HG03575 (cell line): Measurements from ENCODE around the gene INHBE.
A peak's percentile ranks its signal among the peaks of the same experiment; 100 is the strongest.

Experiments
- ATAC-seq: cut with Tn5 transposase; IDR thresholded peaks from one replicate; pipeline ENCODE4 v1.9.1; 2021; ENCODE audit not compliant: unreplicated experiment, insufficient number of reproducible peaks, low FRiP score; ENCODE audit errors: extremely low read depth

Gene INHBE

GRCh38 chr12:57471661-57472060 lies 16.6 kb downstream of the INHBE start:
- ATAC-seq, result no peak

- ATAC-seq, result no peak
Measured at GRCh38 chr12:57472391-57472790, 17.3 kb downstream of the INHBE start.

- no peak for ATAC-seq
Measured at GRCh38 chr12:57473392-57473791, 18.3 kb downstream of the INHBE start.

- no peak for ATAC-seq
Measured at GRCh38 chr12:57473886-57474285, 18.8 kb downstream of the INHBE start.

GRCh38 chr12:57474430-57474829 lies 19.3 kb downstream of the INHBE start:
- ATAC-seq, result no peak

GRCh38 chr12:57474862-57475261 lies 19.8 kb downstream of the INHBE start:
- no peak for ATAC-seq

GRCh38 chr12:57475271-57476161 lies 20.4 kb downstream of the INHBE start:
- no peak for ATAC-seq

GRCh38 chr12:57476162-57476992 lies 21.3 kb downstream of the INHBE start:
- no peak for ATAC-seq

- ATAC-seq, result no peak
Measured at GRCh38 chr12:57476993-57477709, 22.0 kb downstream of the INHBE start.

GRCh38 chr12:57477710-57478681 lies 22.9 kb downstream of the INHBE start:
- ATAC-seq, result no peak

- ATAC-seq, result no peak
Measured at GRCh38 chr12:57479043-57479375, 23.9 kb downstream of the INHBE start.

- ATAC-seq, result no peak
Measured at GRCh38 chr12:57479376-57480115, 24.4 kb downstream of the INHBE start, which contains the start of gene ARHGAP9. Gene ARHGAP9, minus strand, starts transcription at chr12:57479866. Its CDS starts 460 bp downstream, at chr12:57479406.

GRCh38 chr12:57481671-57482070 lies 26.6 kb downstream of the INHBE start:
- no peak for ATAC-seq

- ATAC-seq, result no peak
Measured at GRCh38 chr12:57483466-57483865, 28.4 kb downstream of the INHBE start.

GRCh38 chr12:57485695-57486094 lies 30.6 kb downstream of the INHBE start:
- ATAC-seq, result no peak

GRCh38 chr12:57487055-57487596 lies 32.0 kb downstream of the INHBE start:
- ATAC-seq, result no peak

GRCh38 chr12:57487597-57488401 lies 32.7 kb downstream of the INHBE start, which contains the start of gene MARS1:
Gene MARS1, plus strand, starts transcription at chr12:57488068. Its CDS starts 23 bp downstream, at chr12:57488091.
- ATAC-seq, result peak; percentile 98
